Naive B cell (primary cell): ENCODE results near the gene SOX6. TPM values are rescaled to one million over a fixed set of nuclear protein-coding genes. Genes with fewer than 3 reads are reported as not detected.
A peak's percentile ranks its signal among the peaks of the same experiment; 100 is the strongest.

Experiments
- ATAC-seq, 2 donors: fragments of 150-1000 bp; cut with Tn5 transposase; 2 replicates each; pipeline ENCODE4 v1.10.0; 2021; ENCODE audit warnings: low read depth in 2 of 2, mild to moderate bottlenecking in 2 of 2, moderate library complexity in 2 of 2
- DNase-seq: peaks from one replicate; pipeline ENCODE4 v3.0.0; 2022
- H3K27ac Mint-ChIP-seq, 6 donors: one replicate each; pipeline ENCODE4 v1.8.0; 2020 to 2022; ENCODE audit warnings: mild to moderate bottlenecking in 6 of 6, mixed read lengths in 6 of 6, moderate library complexity in 5 of 6, inconsistent platforms in 2 of 6
- H3K27me3 Mint-ChIP-seq, 3 donors: one replicate each; pipeline ENCODE4 v1.8.0; 2021 to 2022; ENCODE audit warnings: mixed read lengths in 3 of 3, mild to moderate bottlenecking in 1 of 3
- H3K36me3 Mint-ChIP-seq, 2 donors: one replicate each; pipeline ENCODE4 v1.8.0; 2020 to 2022; ENCODE audit warnings: mixed read lengths in 2 of 2, inconsistent platforms in 1 of 2, mild to moderate bottlenecking in 1 of 2
- H3K4me1 Mint-ChIP-seq, 3 donors: one replicate each; pipeline ENCODE4 v1.8.0; 2020 to 2022; ENCODE audit warnings: mixed read lengths in 3 of 3, inconsistent platforms in 1 of 3, mild to moderate bottlenecking in 1 of 3, moderate library complexity in 1 of 3
- H3K4me3 Mint-ChIP-seq, 8 donors: one replicate each; pipeline ENCODE4 v1.8.0; 2020 to 2022; ENCODE audit warnings: mild to moderate bottlenecking in 8 of 8, mixed read lengths in 8 of 8, moderate library complexity in 8 of 8, inconsistent platforms in 2 of 8
- H3K9me3 Mint-ChIP-seq, 7 donors: one replicate each; pipeline ENCODE4 v1.8.0; 2020 to 2022; ENCODE audit warnings: mixed read lengths in 7 of 7, mild to moderate bottlenecking in 5 of 7, inconsistent platforms in 2 of 7, moderate library complexity in 1 of 7
- polyA plus RNA-seq, 6 donors: library from polyadenylated mRNA; unstranded; fragments of 300-500 nt; fragmentation: Illumina TruSeq; gene quantifications; one replicate each; pipeline ENCODE4 v1.2.3, GENCODE V29; 2021; ENCODE audit warnings: low read depth in 6 of 6

SOX6 gene
- polyA plus RNA-seq, 6 donors from 2014 or later, result not detected

GRCh38 chr11:15989685-15990084 lies 366.7 kb downstream of the SOX6 start:
- no peak overlapping the region for H3K4me3 Mint-ChIP-seq
- H3K4me1 Mint-ChIP-seq, result no peaks in the 10 kb centered on the region

GRCh38 chr11:15988693-15989231 lies 367.6 kb downstream of the SOX6 start:
- H3K36me3 Mint-ChIP-seq, result no peaks in the 10 kb centered on the region

More at GRCh38 chr11:15989685-15990084, 366.7 kb downstream of the SOX6 start:
- DNase-seq (no peak), ATAC-seq (no peak)
- Mint-ChIP-seq H3K36me3 (no peaks in the 10 kb centered on the region), H3K27me3 (peaks cover 0 to 3% (median 0%) of the 10 kb centered on the region in 3 donors), H3K9me3 (peaks cover 0 to 2% (median 0%) of the 10 kb centered on the region in 7 donors), H3K27ac (peak overlapping the region in 1 of 6 donors; percentile 11)

GRCh38 chr11:15988016-15988550 lies 368.3 kb downstream of the SOX6 start:
- Mint-ChIP-seq H3K27me3 (peaks cover 0 to 3% (median 0%) of the 10 kb centered on the region in 3 donors), H3K36me3 (no peaks in the 10 kb centered on the region), H3K9me3 (peaks cover 0 to 2% (median 0%) of the 10 kb centered on the region in 7 donors), H3K4me3 (no peak overlapping the region), H3K4me1 (no peaks in the 10 kb centered on the region), H3K27ac (no peak overlapping the region)
- no peak for DNase-seq
- ATAC-seq, result no peak

More at GRCh38 chr11:15988693-15989231, 367.6 kb downstream of the SOX6 start:
- Mint-ChIP-seq H3K4me3 (no peak overlapping the region), H3K9me3 (peaks cover 0 to 2% (median 0%) of the 10 kb centered on the region in 7 donors), H3K27me3 (peaks cover 0 to 3% (median 0%) of the 10 kb centered on the region in 3 donors), H3K4me1 (no peaks in the 10 kb centered on the region), H3K27ac (no peak overlapping the region)
- ATAC-seq (no peak), DNase-seq (no peak)

- no peak for DNase-seq
- Mint-ChIP-seq H3K36me3 (no peaks in the 10 kb centered on the region), H3K27me3 (peaks cover 0 to 3% (median 0%) of the 10 kb centered on the region in 3 donors), H3K27ac (no peak overlapping the region), H3K9me3 (peaks cover 0 to 2% (median 0%) of the 10 kb centered on the region in 7 donors), H3K4me3 (no peak overlapping the region), H3K4me1 (no peaks in the 10 kb centered on the region)
- ATAC-seq, result no peak
These were observed 369.3 kb downstream of the SOX6 start for GRCh38 chr11:15987046-15987445.

- Mint-ChIP-seq H3K9me3 (no peaks in the 10 kb centered on the region), H3K27ac (no peak overlapping the region), H3K4me3 (no peak overlapping the region), H3K27me3 (no peaks in the 10 kb centered on the region), H3K4me1 (no peaks in the 10 kb centered on the region), H3K36me3 (no peaks in the 10 kb centered on the region)
- ATAC-seq, result no peak
- DNase-seq, result no peak
These were observed 370.5 kb downstream of the SOX6 start for GRCh38 chr11:15985860-15986139.

GRCh38 chr11:15985127-15985859 lies 371.1 kb downstream of the SOX6 start:
- H3K27ac Mint-ChIP-seq, result no peak overlapping the region
- ATAC-seq, result no peak
- no peak for DNase-seq
- H3K9me3 Mint-ChIP-seq, result no peaks in the 10 kb centered on the region
- H3K4me3 Mint-ChIP-seq, result no peak overlapping the region
- H3K27me3 Mint-ChIP-seq, result no peaks in the 10 kb centered on the region
- H3K36me3 Mint-ChIP-seq, result no peaks in the 10 kb centered on the region
- H3K4me1 Mint-ChIP-seq, result no peaks in the 10 kb centered on the region

GRCh38 chr11:15981292-15981691 lies 375.1 kb downstream of the SOX6 start:
- DNase-seq (no peak), ATAC-seq (no peak)
- no peaks in the 10 kb centered on the region for H3K36me3 Mint-ChIP-seq
- H3K4me3 Mint-ChIP-seq, result no peak overlapping the region
- no peaks in the 10 kb centered on the region for H3K9me3 Mint-ChIP-seq
- no peak overlapping the region for H3K27ac Mint-ChIP-seq
- no peaks in the 10 kb centered on the region for H3K4me1 Mint-ChIP-seq
- H3K27me3 Mint-ChIP-seq, result no peaks in the 10 kb centered on the region

- no peak for DNase-seq
- no peak for ATAC-seq
- H3K36me3 Mint-ChIP-seq, result no peaks in the 10 kb centered on the region
- H3K27me3 Mint-ChIP-seq, result no peaks in the 10 kb centered on the region
- H3K9me3 Mint-ChIP-seq, result no peaks in the 10 kb centered on the region
- H3K27ac Mint-ChIP-seq, result no peak overlapping the region
- no peaks in the 10 kb centered on the region for H3K4me1 Mint-ChIP-seq
- H3K4me3 Mint-ChIP-seq, result no peak overlapping the region
These were observed 379.2 kb downstream of the SOX6 start for GRCh38 chr11:15977116-15977515.

- no peak overlapping the region for H3K27ac Mint-ChIP-seq
- H3K4me1 Mint-ChIP-seq, result no peaks in the 10 kb centered on the region
- DNase-seq (no peak), ATAC-seq (no peak)
- H3K36me3 Mint-ChIP-seq, result no peaks in the 10 kb centered on the region
- H3K4me3 Mint-ChIP-seq, result no peak overlapping the region
- no peaks in the 10 kb centered on the region for H3K27me3 Mint-ChIP-seq
- H3K9me3 Mint-ChIP-seq, result no peaks in the 10 kb centered on the region
These were observed 379.8 kb downstream of the SOX6 start for GRCh38 chr11:15976433-15977045.

- Mint-ChIP-seq H3K9me3 (no peaks in the 10 kb centered on the region), H3K36me3 (no peaks in the 10 kb centered on the region)
These were observed 380.6 kb downstream of the SOX6 start for GRCh38 chr11:15975742-15976141.

GRCh38 chr11:15972838-15973237 lies 383.5 kb downstream of the SOX6 start:
- ATAC-seq, result no peak
- H3K4me1 Mint-ChIP-seq, result no peaks in the 10 kb centered on the region
- H3K4me3 Mint-ChIP-seq, result no peak overlapping the region
- peaks cover 0 to 2% (median 0%) of the 10 kb centered on the region in 7 donors for H3K9me3 Mint-ChIP-seq
- H3K36me3 Mint-ChIP-seq, result no peaks in the 10 kb centered on the region
- no peak for DNase-seq
- H3K27ac Mint-ChIP-seq, result peak overlapping the region in 1 of 6 donors; percentile 16
- H3K27me3 Mint-ChIP-seq, result no peaks in the 10 kb centered on the region

More at GRCh38 chr11:15975742-15976141, 380.6 kb downstream of the SOX6 start:
- DNase-seq (no peak), ATAC-seq (no peak)
- Mint-ChIP-seq H3K27ac (no peak overlapping the region), H3K4me3 (no peak overlapping the region), H3K4me1 (no peaks in the 10 kb centered on the region), H3K27me3 (no peaks in the 10 kb centered on the region)

- DNase-seq (no peak), ATAC-seq (no peak)
- Mint-ChIP-seq H3K9me3 (peaks cover 0 to 2% (median 0%) of the 10 kb centered on the region in 7 donors), H3K4me3 (no peak overlapping the region), H3K4me1 (no peaks in the 10 kb centered on the region), H3K27ac (no peak overlapping the region), H3K36me3 (no peaks in the 10 kb centered on the region), H3K27me3 (no peaks in the 10 kb centered on the region)
These were observed 385.2 kb downstream of the SOX6 start for GRCh38 chr11:15971215-15971546.

- DNase-seq, result no peak
- no peaks in the 10 kb centered on the region for H3K27me3 Mint-ChIP-seq
- H3K4me1 Mint-ChIP-seq, result no peaks in the 10 kb centered on the region
These were observed 385.7 kb downstream of the SOX6 start for GRCh38 chr11:15970506-15971214.

More at GRCh38 chr11:15970506-15971214, 385.7 kb downstream of the SOX6 start:
- H3K4me3 Mint-ChIP-seq, result no peak overlapping the region
- no peak overlapping the region for H3K27ac Mint-ChIP-seq
- H3K9me3 Mint-ChIP-seq, result peaks cover 0 to 2% (median 0%) of the 10 kb centered on the region in 7 donors
- H3K36me3 Mint-ChIP-seq, result no peaks in the 10 kb centered on the region
- ATAC-seq, result no peak
